Left ventricle myocardium inferior (tissue), 1 donor: ENCODE measurements around the gene ACAD11. TPM values are rescaled to one million over a fixed set of nuclear protein-coding genes. Genes with fewer than 3 reads are reported as not detected.

ENCODE experiments used
- DNase-seq: peaks from one replicate; pipeline ENCODE4 v3.0.0-alpha.2; 2020
- H3K27ac ChIP-seq: fragments of 200-600 bp; replicated peaks from 2 replicates; pipeline ENCODE4 v1.8.0; 2021
- H3K27me3 ChIP-seq: fragments of 200-600 bp; 2 replicates; pipeline ENCODE4 v1.8.0; 2021; ENCODE audit warnings: low read depth
- H3K36me3 ChIP-seq: fragments of 200-600 bp; 2 replicates; pipeline ENCODE4 v1.8.0; 2021
- H3K4me1 ChIP-seq: fragments of 200-600 bp; 2 replicates; pipeline ENCODE4 v1.8.0; 2021
- H3K4me3 ChIP-seq: fragments of 200-600 bp; 2 replicates; pipeline ENCODE4 v1.8.0; 2021; ENCODE audit warnings: mild to moderate bottlenecking, moderate library complexity
- H3K9me3 ChIP-seq: fragments of 200-600 bp; replicated peaks from 2 replicates; pipeline ENCODE4 v1.8.0; 2021
- intact Hi-C: fragments of 100-400 bp; cut with micrococcal nuclease; formaldehyde crosslinking; loops from one replicate; pipeline ENCODE4 v1.11.0; 2022
- total RNA-seq: library from RNA; stranded (reverse); fragmentation: NEBNext Ultra II Directional; extraction: Animal tissue kit (Norgen Biotek cat#: 25700); gene quantifications from one replicate; pipeline ENCODE4 v1.2.1, GENCODE V29; 2021
- TF ChIP-seq, protein P1 (sequence below): fragments of 200-600 bp; IDR thresholded peaks from 2 replicates; pipeline ENCODE4 v1.8.0; 2021; ENCODE audit warnings: antibody characterized with exemption, mild to moderate bottlenecking, borderline replicate concordance
- donor health status: DM: no; HTN: yes; CAD: no; lungs with severe emphysema.

ACAD11 gene
- total RNA-seq, 1 donor from 2014 or later, result 21.5 TPM

DNA sequence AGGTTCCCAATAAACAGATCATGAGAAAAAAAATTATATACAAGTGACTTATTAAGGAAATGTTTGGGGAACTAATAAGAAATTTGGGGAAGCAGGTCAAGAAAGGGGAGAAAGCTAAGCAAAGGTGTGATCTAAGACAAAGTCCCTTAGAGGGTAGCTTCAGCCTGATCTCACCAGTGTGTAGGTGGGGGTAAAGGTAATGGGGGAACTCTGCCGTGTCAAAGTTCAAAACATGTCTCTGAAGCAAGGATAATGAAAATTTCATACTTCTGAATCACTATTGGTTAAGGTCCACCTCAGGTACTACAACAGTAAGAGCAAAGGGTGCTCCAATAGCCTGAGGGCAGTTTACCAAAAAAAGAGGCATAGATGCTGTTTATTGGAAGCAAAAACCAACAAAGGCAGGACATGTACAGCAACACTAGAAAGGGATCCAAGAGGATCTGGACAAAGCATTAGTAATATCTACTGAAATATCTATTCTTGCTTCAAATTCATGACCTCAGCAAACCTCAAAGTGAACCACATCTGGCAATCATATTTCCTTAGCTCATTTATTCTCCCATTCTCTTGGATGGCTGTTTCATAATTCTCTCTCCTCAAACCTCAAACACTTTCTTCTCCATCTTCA, 6.9 kb downstream of the ACAD11 start:
- no peak overlapping the region for H3K27ac ChIP-seq
- DNase-seq, result no peak
- intact Hi-C loops, result no loop called here

DNA sequence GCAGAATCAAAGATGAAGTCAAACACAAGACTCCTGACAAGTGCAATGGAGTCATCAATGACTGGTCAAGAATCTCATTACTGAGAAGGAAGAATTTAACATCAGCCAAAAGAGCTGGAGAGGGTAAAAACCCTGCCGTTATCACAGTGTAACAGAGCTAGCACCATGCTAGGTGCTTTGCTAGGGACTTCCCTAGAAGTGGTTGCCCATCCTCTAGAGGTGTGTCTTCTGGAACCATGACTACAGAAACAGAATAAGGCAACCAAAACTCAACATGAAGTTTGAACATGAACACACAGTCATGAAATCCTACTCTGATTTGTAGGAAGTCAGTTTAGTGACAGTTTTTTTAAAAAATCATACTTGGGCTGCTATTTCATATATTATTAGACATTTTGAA, 9.5 kb downstream of the ACAD11 start:
- no peak overlapping the region for H3K4me3 ChIP-seq
- H3K36me3 ChIP-seq, result no peaks in the 10 kb centered on the region
- no peaks in the 10 kb centered on the region for H3K9me3 ChIP-seq
- TF ChIP-seq, protein P1, sequence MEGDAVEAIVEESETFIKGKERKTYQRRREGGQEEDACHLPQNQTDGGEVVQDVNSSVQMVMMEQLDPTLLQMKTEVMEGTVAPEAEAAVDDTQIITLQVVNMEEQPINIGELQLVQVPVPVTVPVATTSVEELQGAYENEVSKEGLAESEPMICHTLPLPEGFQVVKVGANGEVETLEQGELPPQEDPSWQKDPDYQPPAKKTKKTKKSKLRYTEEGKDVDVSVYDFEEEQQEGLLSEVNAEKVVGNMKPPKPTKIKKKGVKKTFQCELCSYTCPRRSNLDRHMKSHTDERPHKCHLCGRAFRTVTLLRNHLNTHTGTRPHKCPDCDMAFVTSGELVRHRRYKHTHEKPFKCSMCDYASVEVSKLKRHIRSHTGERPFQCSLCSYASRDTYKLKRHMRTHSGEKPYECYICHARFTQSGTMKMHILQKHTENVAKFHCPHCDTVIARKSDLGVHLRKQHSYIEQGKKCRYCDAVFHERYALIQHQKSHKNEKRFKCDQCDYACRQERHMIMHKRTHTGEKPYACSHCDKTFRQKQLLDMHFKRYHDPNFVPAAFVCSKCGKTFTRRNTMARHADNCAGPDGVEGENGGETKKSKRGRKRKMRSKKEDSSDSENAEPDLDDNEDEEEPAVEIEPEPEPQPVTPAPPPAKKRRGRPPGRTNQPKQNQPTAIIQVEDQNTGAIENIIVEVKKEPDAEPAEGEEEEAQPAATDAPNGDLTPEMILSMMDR, result no peak
- H3K4me1 ChIP-seq, result peaks cover 50% of the 10 kb centered on the region
- no peak for DNase-seq
- intact Hi-C loops, result no loop called here
- H3K27ac ChIP-seq, result no peak overlapping the region
- no peaks in the 10 kb centered on the region for H3K27me3 ChIP-seq

More for the DNA sequence above, 6.9 kb downstream of the ACAD11 start:
- no peaks in the 10 kb centered on the region for H3K9me3 ChIP-seq
- TF ChIP-seq, protein P1, result no peak
- H3K4me3 ChIP-seq, result no peak overlapping the region
- H3K27me3 ChIP-seq, result no peaks in the 10 kb centered on the region
- peaks cover 75% of the 10 kb centered on the region for H3K4me1 ChIP-seq
- no peaks in the 10 kb centered on the region for H3K36me3 ChIP-seq

DNA sequence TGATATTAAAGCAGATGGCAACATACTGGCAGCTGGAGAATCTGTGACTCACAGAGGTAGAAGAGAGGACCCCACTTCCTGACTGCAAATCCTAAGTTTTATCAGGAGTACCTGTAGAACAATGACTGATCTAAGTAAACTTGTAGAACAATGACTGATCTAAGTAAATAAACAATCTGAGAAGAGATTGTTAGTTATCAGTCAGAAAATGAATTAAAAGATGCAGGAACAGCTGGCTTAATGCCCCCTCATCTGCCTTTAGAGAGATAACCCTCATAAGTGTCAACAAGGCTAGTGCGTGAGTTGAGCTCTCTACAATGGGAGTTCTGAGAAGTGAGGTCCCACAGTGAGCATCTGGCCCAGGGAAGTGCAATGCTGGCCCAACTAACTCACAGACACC, 14.6 kb downstream of the ACAD11 start:
- no peaks in the 10 kb centered on the region for H3K9me3 ChIP-seq
- no peak overlapping the region for H3K4me3 ChIP-seq
- no peak for DNase-seq
- TF ChIP-seq, protein P1, result no peak
- H3K36me3 ChIP-seq, result peaks cover 9% of the 10 kb centered on the region
- H3K27me3 ChIP-seq, result no peaks in the 10 kb centered on the region
- intact Hi-C loops, result no loop called here
- peaks cover 13% of the 10 kb centered on the region for H3K4me1 ChIP-seq
- no peak overlapping the region for H3K27ac ChIP-seq

DNA sequence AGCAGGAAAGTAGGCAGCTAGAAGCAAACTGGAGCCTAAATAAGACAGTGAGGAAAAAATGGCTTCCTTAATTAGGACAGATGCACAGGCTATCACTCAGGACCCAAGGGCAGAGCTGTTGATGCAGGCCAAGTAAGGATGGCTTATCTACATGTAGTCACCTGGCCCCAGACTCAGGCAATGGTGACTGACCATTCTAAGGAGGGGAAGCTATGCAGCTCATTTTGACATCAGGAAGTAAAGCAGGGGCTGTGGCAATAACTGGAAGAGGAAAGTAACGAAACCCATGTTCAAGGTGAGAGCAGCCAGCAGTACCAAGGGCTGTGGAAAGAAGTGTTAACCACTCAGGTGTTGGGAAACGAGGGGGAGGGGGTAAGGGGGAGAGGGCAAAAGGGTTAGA, 16.2 kb downstream of the ACAD11 start:
- H3K36me3 ChIP-seq, result peaks cover 26% of the 10 kb centered on the region
- no peak for DNase-seq
- no peak overlapping the region for H3K4me3 ChIP-seq
- intact Hi-C loops, result no loop called here
- TF ChIP-seq, protein P1, result no peak
- H3K27me3 ChIP-seq, result no peaks in the 10 kb centered on the region
- no peaks in the 10 kb centered on the region for H3K9me3 ChIP-seq
- H3K4me1 ChIP-seq, result no peaks in the 10 kb centered on the region
- no peak overlapping the region for H3K27ac ChIP-seq

DNA sequence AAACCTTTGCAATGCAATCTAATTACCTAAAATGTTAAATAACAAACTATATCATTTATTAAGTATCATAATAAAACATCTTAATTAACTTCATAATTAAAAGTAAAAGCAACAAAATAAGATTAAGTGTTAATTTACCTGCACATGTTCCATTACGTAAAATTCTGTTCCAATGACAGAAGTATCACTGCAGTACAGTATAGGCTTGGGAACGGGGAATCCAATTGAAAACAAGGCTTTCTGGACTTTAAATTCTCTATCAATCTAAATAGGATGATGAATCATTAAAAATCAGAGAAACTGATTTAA, 17.1 kb downstream of the ACAD11 start:
- no peak overlapping the region for H3K27ac ChIP-seq
- no peak overlapping the region for H3K4me3 ChIP-seq
- no peak for DNase-seq
- TF ChIP-seq, protein P1, result no peak
- no peaks in the 10 kb centered on the region for H3K9me3 ChIP-seq
- intact Hi-C loops, result no loop called here
- peaks cover 32% of the 10 kb centered on the region for H3K36me3 ChIP-seq
- H3K4me1 ChIP-seq, result no peaks in the 10 kb centered on the region
- H3K27me3 ChIP-seq, result no peaks in the 10 kb centered on the region
